ENCODE data around the gene ELOA2. TPM values are rescaled to one million over a fixed set of nuclear protein-coding genes. Genes with fewer than 3 reads are reported as not detected.
"Not testable (repeated sequence)": the region's sequence is repeated elsewhere in the genome, so short reads cannot be mapped to it uniquely, and the experiment has no call there.

The ELOA2 gene
- total RNA-seq, 2 donors from 2014 or later = not detected

DNA sequence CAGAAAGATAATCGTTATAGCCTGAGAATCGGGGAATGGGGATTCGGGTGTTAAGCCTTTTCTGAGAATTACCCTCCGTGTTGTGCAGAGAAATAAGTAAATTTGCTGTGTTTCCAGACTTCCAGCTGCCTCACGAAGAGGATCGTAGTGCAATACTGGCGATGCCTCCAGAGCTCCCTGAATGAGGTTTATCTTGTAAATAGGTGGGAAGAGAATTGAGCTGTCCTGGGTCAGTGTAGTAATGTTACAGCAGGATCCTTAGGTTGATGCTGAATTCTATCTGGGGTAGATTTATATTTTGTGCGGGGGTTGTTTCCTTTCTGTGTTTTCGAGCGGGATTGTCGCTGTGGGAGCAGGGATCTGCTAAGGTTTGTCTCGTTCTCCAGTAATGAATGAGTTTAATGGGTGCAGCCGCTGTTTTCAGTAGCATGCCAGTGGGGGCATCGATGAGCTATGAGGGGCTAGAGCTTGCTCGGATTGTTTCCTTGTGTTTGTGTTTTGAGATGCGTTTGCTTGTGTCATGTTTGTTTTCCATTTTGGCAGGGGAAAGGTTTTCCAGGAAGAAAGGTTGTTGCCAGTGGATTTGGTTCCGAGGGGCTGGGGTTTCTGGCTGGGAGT lies 9.8 kb downstream of the ELOA2 start:
- intact Hi-C loops (cut with DNase I); DNase-seq (ENCODE audit: low spot score): not testable (repeated sequence)

DNA sequence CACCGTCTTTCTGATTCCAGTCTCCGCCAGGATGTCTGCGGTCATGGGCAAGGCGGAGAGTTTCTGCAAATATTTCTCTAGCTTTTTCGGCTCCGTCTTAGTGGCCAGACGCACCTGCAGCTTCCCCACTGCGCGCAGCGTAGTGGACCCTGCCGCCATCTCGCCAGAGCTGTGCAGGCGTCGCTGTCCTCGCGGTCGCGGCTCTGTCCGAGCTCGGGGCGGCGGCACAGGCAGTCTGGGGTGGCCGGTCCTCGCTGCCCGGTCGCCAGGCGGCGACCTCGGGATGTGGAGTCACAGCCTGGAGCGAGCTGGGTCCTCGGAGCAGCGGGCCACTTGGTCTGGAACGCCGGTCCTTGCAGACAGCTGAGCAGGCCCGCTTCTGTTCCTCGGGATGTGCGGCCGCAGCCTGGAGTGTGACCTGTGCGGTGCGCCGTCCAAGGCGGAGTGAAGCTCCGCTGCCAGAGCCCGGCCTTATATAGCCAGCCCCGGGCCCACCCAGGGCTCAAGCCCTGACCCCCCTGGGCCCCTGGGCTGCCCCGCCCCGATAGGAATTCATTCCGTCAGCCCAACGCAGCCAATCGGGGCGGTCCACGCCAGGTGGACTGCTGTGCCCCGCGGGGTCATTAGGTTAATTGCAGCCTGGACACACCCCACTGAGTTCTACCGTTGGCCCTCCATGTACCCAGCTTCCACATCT lies 11.5 kb downstream of the ELOA2 start:
- DNase-seq (ENCODE audit: low spot score); intact Hi-C loops (cut with DNase I): not testable (repeated sequence)

DNA sequence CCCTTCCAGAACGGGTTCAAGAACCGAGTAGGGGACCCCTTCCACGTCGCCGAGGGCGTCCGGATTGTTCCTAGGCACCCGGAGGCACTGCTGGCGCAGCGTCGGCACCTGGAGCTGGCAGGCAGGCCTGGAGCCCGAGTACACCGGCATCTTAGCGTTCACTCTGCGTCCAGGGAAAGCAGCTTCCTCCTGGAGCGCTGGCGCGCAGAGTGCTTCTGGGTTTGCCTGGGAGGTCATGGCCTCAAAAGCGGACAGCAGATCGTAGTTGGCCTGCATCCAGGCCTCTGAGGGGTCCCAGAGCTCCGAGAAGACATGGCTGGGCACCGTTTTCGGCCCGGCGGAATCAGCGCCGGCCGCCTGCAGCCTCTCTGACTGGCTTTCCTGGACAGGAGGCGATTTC lies 12.6 kb downstream of the ELOA2 start:
- intact Hi-C loops (cut with DNase I) = not testable (repeated sequence)

DNA sequence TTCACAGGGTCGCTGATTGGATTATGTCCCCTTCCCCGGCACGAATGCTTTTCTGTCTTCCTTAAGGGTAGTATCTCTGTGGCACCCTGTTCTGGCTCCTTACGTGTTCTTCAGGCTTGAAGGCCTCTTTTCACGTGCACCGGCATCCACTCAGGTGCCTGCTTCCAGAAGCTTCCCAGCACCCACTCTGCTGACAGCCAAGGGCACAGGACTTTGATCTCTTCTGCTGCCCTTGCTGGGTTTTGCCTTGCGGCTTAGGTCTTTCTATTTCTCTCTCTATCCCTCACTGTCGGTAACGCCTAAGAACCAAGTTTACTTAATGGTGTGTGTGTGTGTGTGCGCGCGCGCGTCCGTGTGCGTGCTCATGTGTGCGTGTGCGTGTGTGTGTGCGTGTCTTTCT lies 14.7 kb downstream of the ELOA2 start:
- DNase-seq (ENCODE audit: low spot score); intact Hi-C loops (cut with DNase I): not testable (repeated sequence)

More for the DNA sequence above, 12.6 kb downstream of the ELOA2 start:
- DNase-seq (ENCODE audit: low spot score) = peak; percentile 92

DNA sequence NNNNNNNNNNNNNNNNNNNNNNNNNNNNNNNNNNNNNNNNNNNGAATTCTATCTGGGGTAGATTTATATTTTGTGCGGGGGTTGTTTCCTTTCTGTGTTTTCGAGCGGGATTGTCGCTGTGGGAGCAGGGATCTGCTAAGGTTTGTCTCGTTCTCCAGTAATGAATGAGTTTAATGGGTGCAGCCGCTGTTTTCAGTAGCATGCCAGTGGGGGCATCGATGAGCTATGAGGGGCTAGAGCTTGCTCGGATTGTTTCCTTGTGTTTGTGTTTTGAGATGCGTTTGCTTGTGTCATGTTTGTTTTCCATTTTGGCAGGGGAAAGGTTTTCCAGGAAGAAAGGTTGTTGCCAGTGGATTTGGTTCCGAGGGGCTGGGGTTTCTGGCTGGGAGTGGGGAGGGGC lies 15.6 kb downstream of the ELOA2 start:
- intact Hi-C loops (cut with DNase I); DNase-seq (ENCODE audit: low spot score): not testable (repeated sequence)

Other genes starting within 250 kb of the ELOA2 start
- gene PIAS2, start 118.1 kb downstream of the ELOA2 start, total RNA-seq = 10 to 100 TPM; 35.8 to 42.3 TPM
- 1 to 10 TPM; 1.8 to 3.9 TPM for gene KATNAL2, start 118.0 kb downstream of the ELOA2 start, total RNA-seq
- gene HDHD2, start 114.9 kb upstream of the ELOA2 start, total RNA-seq = 10 to 100 TPM; 28.7 to 30.6 TPM
- gene IER3IP1, start 140.7 kb upstream of the ELOA2 start, total RNA-seq = 10 to 100 TPM; 11.1 to 13.7 TPM
- not detected for gene SKOR2, start 216.0 kb upstream of the ELOA2 start, total RNA-seq

Data from posterior vena cava (tissue), 2 donors.